ENCODE data around the gene NTNG2.

DNA sequence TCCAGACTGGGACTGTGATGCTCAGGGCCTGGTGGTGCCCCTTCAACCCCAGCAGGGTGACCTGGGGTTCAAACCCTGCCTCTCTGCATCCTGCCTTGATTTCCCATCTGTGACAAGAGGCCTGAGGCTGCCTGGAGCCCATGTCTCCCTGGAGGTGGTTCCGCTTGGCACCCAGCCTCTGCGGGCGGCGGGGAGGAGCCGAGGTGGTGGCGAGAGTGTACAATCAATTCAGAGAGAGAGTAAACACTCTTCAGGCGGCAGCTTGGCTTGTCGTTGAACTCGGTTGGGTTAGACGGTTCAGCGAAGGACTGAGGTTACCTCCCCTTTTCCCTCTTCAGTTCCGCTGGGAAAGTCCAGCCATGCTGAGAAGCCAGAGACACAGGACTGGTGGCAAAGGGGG is 39.3 kb downstream of the NTNG2 start:
- no peak for TF ChIP-seq SMC3 (IDR thresholded peaks at IDR 0.05; ENCODE audit: borderline replicate concordance, low read length)
- no peak for TF ChIP-seq ZNF274 (IDR thresholded peaks at IDR 0.05; ENCODE audit: insufficient read depth, insufficient read length)
- TF ChIP-seq, protein P1, sequence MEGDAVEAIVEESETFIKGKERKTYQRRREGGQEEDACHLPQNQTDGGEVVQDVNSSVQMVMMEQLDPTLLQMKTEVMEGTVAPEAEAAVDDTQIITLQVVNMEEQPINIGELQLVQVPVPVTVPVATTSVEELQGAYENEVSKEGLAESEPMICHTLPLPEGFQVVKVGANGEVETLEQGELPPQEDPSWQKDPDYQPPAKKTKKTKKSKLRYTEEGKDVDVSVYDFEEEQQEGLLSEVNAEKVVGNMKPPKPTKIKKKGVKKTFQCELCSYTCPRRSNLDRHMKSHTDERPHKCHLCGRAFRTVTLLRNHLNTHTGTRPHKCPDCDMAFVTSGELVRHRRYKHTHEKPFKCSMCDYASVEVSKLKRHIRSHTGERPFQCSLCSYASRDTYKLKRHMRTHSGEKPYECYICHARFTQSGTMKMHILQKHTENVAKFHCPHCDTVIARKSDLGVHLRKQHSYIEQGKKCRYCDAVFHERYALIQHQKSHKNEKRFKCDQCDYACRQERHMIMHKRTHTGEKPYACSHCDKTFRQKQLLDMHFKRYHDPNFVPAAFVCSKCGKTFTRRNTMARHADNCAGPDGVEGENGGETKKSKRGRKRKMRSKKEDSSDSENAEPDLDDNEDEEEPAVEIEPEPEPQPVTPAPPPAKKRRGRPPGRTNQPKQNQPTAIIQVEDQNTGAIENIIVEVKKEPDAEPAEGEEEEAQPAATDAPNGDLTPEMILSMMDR (IDR thresholded peaks at IDR 0.05 in 2 of 3, conservative IDR thresholded peaks at IDR 0.05 in 1 of 3; ENCODE audit: control insufficient read depth in 2 of 3, extremely low read depth in 1 of 3, insufficient read depth in 1 of 3, low read depth in 3 of 3, low read length in 3 of 3): no peak
- no peak for TF ChIP-seq BMI1 (IDR thresholded peaks at IDR 0.05; ENCODE audit: borderline replicate concordance)
- TF ChIP-seq CEBPZ (IDR thresholded peaks at IDR 0.05; ENCODE audit: low read depth, low read length): no peak
